ENCODE measurements around the gene CSF1. TPM values are rescaled to one million over a fixed set of nuclear protein-coding genes. Genes with fewer than 3 reads are reported as not detected.
"Not testable (repeated sequence)": the region's sequence is repeated elsewhere in the genome, so short reads cannot be mapped to it uniquely, and the experiment has no call there.

The CSF1 gene
- total and polyA plus RNA-seq, 2 experiments from 2014 or later = 60.0 to 67.9 TPM

- H3K79me2 ChIP-seq (ENCODE audit: insufficient read depth) = no peaks in the 10 kb centered on the region
- H3K9me3 ChIP-seq (ENCODE audit: low read depth) = no peaks in the 10 kb centered on the region
- H2AFZ ChIP-seq = no peak overlapping the region
- 95 to 97% methylated on average over 10 of the region's 10 CpGs for WGBS, 2 experiments (ENCODE audit: low coverage in 1 of 2, low lambda C conversion rate in 2 of 2, missing lambda C conversion rate in 2 of 2)
- in situ Hi-C loops (cut with MboI) = no loop called here
- no peak overlapping the region for H3K9ac ChIP-seq
- H3K27ac ChIP-seq = no peak overlapping the region
- TF ChIP-seq EZH2phosphoT487 (IDR thresholded peaks at IDR 0.05; ENCODE audit: insufficient read depth, low read depth) (no peak), EZH2 (IDR thresholded peaks at IDR 0.05; ENCODE audit: insufficient read depth, poor library complexity, severe bottlenecking) (no peak)
- no peak for DNase-seq
- H3K36me3 ChIP-seq (ENCODE audit: low read depth) = no peaks in the 10 kb centered on the region
- no peaks in the 10 kb centered on the region for H3F3A ChIP-seq (ENCODE audit: insufficient read depth)
- no peaks in the 10 kb centered on the region for H4K20me1 ChIP-seq (ENCODE audit: insufficient read depth)
- no peak overlapping the region for H3K4me2 ChIP-seq (ENCODE audit: unreplicated experiment)
- H3K4me1 ChIP-seq (ENCODE audit: insufficient read depth) = no peaks in the 10 kb centered on the region
- no peaks in the 10 kb centered on the region for H3K27me3 ChIP-seq (replicated peaks; ENCODE audit: insufficient read depth)
- H3K4me3 ChIP-seq = no peak overlapping the region
- no peaks in the 10 kb centered on the region for H3K9me2 ChIP-seq (ENCODE audit: insufficient read depth)
Measured at GRCh38 chr1:109947582-109948284, 37.1 kb downstream of the CSF1 start.

GRCh38 chr1:109948285-109948630, 37.6 kb downstream of the CSF1 start:
- DNase-seq = no peak
- Histone ChIP-seq H3K4me1 (ENCODE audit: insufficient read depth) (no peaks in the 10 kb centered on the region), H3K36me3 (ENCODE audit: low read depth) (no peaks in the 10 kb centered on the region), H3K9me3 (ENCODE audit: low read depth) (no peaks in the 10 kb centered on the region), H3K9ac (no peak overlapping the region), H3K9me2 (ENCODE audit: insufficient read depth) (no peaks in the 10 kb centered on the region), H2AFZ (no peak overlapping the region), H4K20me1 (ENCODE audit: insufficient read depth) (no peaks in the 10 kb centered on the region), H3F3A (ENCODE audit: insufficient read depth) (no peaks in the 10 kb centered on the region), H3K27me3 (replicated peaks; ENCODE audit: insufficient read depth) (no peaks in the 10 kb centered on the region), H3K4me2 (ENCODE audit: unreplicated experiment) (no peak overlapping the region), H3K4me3 (no peak overlapping the region), H3K27ac (no peak overlapping the region), H3K79me2 (ENCODE audit: insufficient read depth) (no peaks in the 10 kb centered on the region)
- TF ChIP-seq EZH2 (IDR thresholded peaks at IDR 0.05; ENCODE audit: insufficient read depth, poor library complexity, severe bottlenecking) (no peak), EZH2phosphoT487 (IDR thresholded peaks at IDR 0.05; ENCODE audit: insufficient read depth, low read depth) (no peak)
- in situ Hi-C loops (cut with MboI) = no loop called here

GRCh38 chr1:109950038-109950437, 39.4 kb downstream of the CSF1 start:
- Histone ChIP-seq H3K27me3 (replicated peaks; ENCODE audit: insufficient read depth) (no peaks in the 10 kb centered on the region), H2AFZ (no peak overlapping the region), H3K9me3 (ENCODE audit: low read depth) (no peaks in the 10 kb centered on the region), H4K20me1 (ENCODE audit: insufficient read depth) (no peaks in the 10 kb centered on the region), H3K4me1 (ENCODE audit: insufficient read depth) (no peaks in the 10 kb centered on the region), H3F3A (ENCODE audit: insufficient read depth) (no peaks in the 10 kb centered on the region), H3K9ac (no peak overlapping the region), H3K4me3 (no peak overlapping the region), H3K79me2 (ENCODE audit: insufficient read depth) (no peaks in the 10 kb centered on the region), H3K4me2 (ENCODE audit: unreplicated experiment) (no peak overlapping the region), H3K9me2 (ENCODE audit: insufficient read depth) (no peaks in the 10 kb centered on the region), H3K27ac (no peak overlapping the region), H3K36me3 (ENCODE audit: low read depth) (no peaks in the 10 kb centered on the region)
- 95 to 97% methylated on average over 1 of the region's 1 CpG for WGBS, 2 experiments (ENCODE audit: low coverage in 1 of 2, low lambda C conversion rate in 2 of 2, missing lambda C conversion rate in 2 of 2)
- in situ Hi-C loops (cut with MboI) = no loop called here
- DNase-seq = no peak
- no peak for TF ChIP-seq EZH2phosphoT487 (IDR thresholded peaks at IDR 0.05; ENCODE audit: insufficient read depth, low read depth)
- no peak for TF ChIP-seq EZH2 (IDR thresholded peaks at IDR 0.05; ENCODE audit: insufficient read depth, poor library complexity, severe bottlenecking)

GRCh38 chr1:109950509-109950908, 39.9 kb downstream of the CSF1 start:
- H4K20me1 ChIP-seq (ENCODE audit: insufficient read depth) = no peaks in the 10 kb centered on the region
- H3K36me3 ChIP-seq (ENCODE audit: low read depth) = no peaks in the 10 kb centered on the region
- H3K4me2 ChIP-seq (ENCODE audit: unreplicated experiment) = no peak overlapping the region
- DNase-seq = no peak
- in situ Hi-C loops (cut with MboI) = no loop called here
- H3K9me2 ChIP-seq (ENCODE audit: insufficient read depth) = no peaks in the 10 kb centered on the region
- 96 to 98% methylated on average over 2 of the region's 2 CpGs for WGBS, 2 experiments (ENCODE audit: low coverage in 1 of 2, low lambda C conversion rate in 2 of 2, missing lambda C conversion rate in 2 of 2)
- no peaks in the 10 kb centered on the region for H3K27me3 ChIP-seq (replicated peaks; ENCODE audit: insufficient read depth)
- H3F3A ChIP-seq (ENCODE audit: insufficient read depth) = no peaks in the 10 kb centered on the region
- H3K9ac ChIP-seq = no peak overlapping the region
- no peaks in the 10 kb centered on the region for H3K79me2 ChIP-seq (ENCODE audit: insufficient read depth)
- no peak overlapping the region for H2AFZ ChIP-seq
- H3K4me3 ChIP-seq = no peak overlapping the region
- no peaks in the 10 kb centered on the region for H3K4me1 ChIP-seq (ENCODE audit: insufficient read depth)
- H3K9me3 ChIP-seq (ENCODE audit: low read depth) = no peaks in the 10 kb centered on the region
- no peak overlapping the region for H3K27ac ChIP-seq
- TF ChIP-seq EZH2 (IDR thresholded peaks at IDR 0.05; ENCODE audit: insufficient read depth, poor library complexity, severe bottlenecking) = no peak
- TF ChIP-seq EZH2phosphoT487 (IDR thresholded peaks at IDR 0.05; ENCODE audit: insufficient read depth, low read depth) = no peak

- H3K27ac ChIP-seq; H4K20me1 ChIP-seq (ENCODE audit: insufficient read depth); H3K4me3 ChIP-seq; H3K9me3 ChIP-seq (ENCODE audit: low read depth); H3K27me3 ChIP-seq (replicated peaks; ENCODE audit: insufficient read depth); H3K36me3 ChIP-seq (ENCODE audit: low read depth); H3K4me2 ChIP-seq (ENCODE audit: unreplicated experiment); in situ Hi-C loops (cut with MboI); H3K4me1 ChIP-seq (ENCODE audit: insufficient read depth); H3K79me2 ChIP-seq (ENCODE audit: insufficient read depth); H3K9ac ChIP-seq; H3F3A ChIP-seq (ENCODE audit: insufficient read depth); DNase-seq; H2AFZ ChIP-seq; H3K9me2 ChIP-seq (ENCODE audit: insufficient read depth): not testable (repeated sequence)
- 90 to 93% methylated on average over 5 of the region's 5 CpGs for WGBS, 2 experiments (ENCODE audit: low coverage in 1 of 2, low lambda C conversion rate in 2 of 2, missing lambda C conversion rate in 2 of 2)
Measured at GRCh38 chr1:109951501-109951900, 40.9 kb downstream of the CSF1 start.

Data from GM23248 (cell line).